NCI-H526 treated with DMSO at 0.1 percent for 48 hours (cell line): Measurements from ENCODE around the gene STX16.

Source experiments
- DNase-seq: peaks from one replicate; lab custom pipeline; 2025; lab: John Stamatoyannopoulos, UW

Gene STX16

GRCh38 chr20:58650776-58651558 lies at the start of gene STX16:
STX16 (plus strand) TSS chr20:58651283; CDS start chr20:58652007, 724 bp downstream.
- DNase-seq = peak; percentile 92

- DNase-seq = no peak
These were observed 49.0 kb upstream of the STX16 start for GRCh38 chr20:58602124-58602523.

GRCh38 chr20:58603721-58604120 lies 47.4 kb upstream of the STX16 start:
- no peak for DNase-seq

GRCh38 chr20:58604128-58604881 lies 46.8 kb upstream of the STX16 start:
- no peak for DNase-seq

DNA sequence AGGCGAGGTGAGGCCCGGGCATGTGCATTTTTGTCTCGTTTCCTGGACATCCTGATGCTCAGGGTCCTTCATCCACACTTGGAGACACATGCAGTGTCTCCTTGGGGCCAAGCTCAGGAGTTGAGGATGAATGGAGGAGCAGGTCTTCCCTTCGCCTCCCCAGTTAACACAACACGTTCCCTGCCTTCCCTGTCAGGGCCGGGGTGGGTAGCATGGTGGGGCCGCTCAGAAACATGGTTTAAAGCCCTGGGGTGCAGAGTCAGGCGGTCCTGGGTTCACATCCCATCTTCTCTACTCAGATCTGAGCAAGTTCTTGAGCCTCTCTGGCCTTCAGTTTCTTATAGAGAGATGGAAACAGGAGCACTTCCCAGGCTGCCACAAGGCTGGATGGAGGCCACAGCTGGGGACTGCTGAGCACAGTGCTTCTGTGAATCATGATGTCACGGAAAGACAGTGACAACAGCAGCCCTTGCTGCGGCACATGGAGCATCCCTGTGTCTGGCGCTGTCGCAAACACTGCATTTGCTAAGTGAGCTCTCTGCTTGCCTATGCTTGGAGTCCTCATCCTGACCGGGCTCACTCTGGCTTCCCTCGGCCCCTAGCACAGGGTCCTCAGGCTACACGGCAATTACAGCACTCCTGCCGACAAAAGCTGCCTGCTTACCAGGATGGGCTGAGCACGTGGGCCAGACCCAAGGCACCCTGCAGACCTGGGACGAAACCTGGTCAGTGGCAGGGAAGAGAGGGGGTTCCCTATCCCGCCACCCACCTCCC lies 45.6 kb upstream of the STX16 start:
- DNase-seq = no peak

DNA sequence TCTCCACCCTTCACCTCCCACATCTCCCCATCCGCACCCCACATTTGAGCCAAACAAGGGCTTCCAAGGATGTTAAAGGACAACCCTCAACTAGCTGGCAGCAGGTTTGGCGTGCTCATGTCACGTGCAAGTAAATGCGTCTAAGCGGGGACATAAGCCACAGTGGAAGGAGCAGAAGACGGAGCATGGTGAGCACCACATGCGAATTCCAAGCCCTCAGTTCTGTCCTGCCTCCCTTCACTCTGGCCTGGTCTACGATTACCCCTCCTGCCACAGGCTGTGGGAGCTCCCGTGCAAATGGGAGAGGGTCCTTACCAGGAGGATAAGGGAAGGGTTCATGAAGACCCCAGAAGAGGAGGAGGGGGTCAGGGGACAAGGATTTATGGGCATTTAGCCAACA lies 44.9 kb upstream of the STX16 start:
- no peak for DNase-seq

DNA sequence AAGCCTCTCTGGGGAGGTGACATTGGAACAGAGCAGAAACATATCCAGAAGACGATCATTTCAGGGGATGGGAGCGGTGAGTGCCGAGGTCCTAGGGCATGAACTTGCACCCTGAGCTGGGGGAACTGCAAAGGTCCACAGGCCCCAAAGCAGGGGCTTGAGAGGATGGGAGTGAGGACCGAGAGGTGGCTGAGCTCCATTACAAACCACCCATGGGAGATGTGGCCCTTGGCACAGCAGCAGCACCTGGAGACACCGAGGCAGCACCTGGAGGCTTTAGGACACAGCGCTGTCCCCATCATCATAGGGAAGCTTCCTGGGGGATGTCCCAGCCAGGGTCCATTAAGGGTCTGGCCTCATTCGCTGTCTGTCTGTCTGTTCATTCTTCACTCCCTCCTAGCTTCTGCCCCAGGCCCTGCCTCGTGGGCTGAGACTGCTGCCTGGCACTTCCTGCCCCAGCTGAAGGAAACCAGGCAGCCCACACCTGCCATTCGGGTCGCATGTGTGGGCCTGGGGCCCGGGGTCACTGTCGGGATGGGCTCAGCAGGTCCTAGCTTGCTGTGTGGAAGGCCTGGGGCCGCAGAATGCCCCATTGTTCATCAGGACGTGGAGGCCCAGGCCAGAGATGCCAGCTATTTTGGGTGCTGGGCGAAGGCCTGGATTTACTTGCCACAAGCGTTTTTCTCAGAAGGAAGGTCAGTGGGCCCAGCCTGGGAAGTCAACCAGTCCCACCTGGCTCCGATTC lies 42.8 kb upstream of the STX16 start:
- no peak for DNase-seq

- no peak for DNase-seq
These were observed 42.1 kb upstream of the STX16 start for GRCh38 chr20:58609026-58609425.

DNA sequence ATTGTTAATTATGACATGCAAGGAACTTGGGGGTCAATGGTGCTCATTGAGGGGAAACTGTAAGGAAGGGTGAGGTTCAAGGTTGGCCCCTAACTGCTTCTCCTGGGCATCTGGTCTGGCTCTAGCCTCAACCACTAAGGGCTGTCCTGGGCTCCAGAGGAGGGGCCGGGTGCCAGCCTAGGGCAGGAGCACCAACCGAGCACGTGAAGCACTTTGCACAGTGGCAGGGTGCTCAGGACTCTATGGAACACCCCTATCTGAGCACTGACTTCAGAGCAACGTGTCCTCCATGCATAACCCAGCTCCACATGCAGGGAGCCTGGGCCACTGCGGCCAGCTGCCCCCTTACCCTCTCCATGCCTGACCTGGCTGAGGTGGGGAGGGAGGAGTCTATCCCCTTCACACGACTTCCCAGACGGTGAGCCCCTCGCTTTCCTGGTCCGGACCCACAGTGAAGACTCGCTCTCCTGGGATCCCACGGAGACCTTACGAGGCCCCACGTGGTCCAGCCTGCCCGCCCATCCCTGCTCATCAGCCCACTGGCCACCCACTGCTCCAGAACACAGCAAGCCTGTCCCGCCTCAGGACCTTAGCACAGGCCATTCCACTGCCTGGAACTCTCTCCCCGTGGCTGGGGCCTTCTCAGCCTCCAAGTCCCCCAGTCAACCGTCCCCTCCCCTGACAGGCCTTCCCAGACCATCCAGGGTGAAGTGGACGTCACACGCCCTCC lies 40.8 kb upstream of the STX16 start:
- DNase-seq = no peak

GRCh38 chr20:58610811-58611210 lies 40.3 kb upstream of the STX16 start:
- no peak for DNase-seq

- no peak for DNase-seq
These were observed 39.6 kb upstream of the STX16 start for GRCh38 chr20:58611236-58612030.

- DNase-seq = no peak
These were observed 38.9 kb upstream of the STX16 start for GRCh38 chr20:58612121-58612691.

GRCh38 chr20:58613061-58613854 lies 37.8 kb upstream of the STX16 start:
- no peak for DNase-seq

- no peak for DNase-seq
These were observed 36.7 kb upstream of the STX16 start for GRCh38 chr20:58614366-58614765.

GRCh38 chr20:58614984-58615760 lies 35.9 kb upstream of the STX16 start:
- DNase-seq = no peak

- DNase-seq = no peak
These were observed 34.7 kb upstream of the STX16 start for GRCh38 chr20:58616411-58616810.

- no peak for DNase-seq
These were observed 33.9 kb upstream of the STX16 start for GRCh38 chr20:58617158-58617557.

DNA sequence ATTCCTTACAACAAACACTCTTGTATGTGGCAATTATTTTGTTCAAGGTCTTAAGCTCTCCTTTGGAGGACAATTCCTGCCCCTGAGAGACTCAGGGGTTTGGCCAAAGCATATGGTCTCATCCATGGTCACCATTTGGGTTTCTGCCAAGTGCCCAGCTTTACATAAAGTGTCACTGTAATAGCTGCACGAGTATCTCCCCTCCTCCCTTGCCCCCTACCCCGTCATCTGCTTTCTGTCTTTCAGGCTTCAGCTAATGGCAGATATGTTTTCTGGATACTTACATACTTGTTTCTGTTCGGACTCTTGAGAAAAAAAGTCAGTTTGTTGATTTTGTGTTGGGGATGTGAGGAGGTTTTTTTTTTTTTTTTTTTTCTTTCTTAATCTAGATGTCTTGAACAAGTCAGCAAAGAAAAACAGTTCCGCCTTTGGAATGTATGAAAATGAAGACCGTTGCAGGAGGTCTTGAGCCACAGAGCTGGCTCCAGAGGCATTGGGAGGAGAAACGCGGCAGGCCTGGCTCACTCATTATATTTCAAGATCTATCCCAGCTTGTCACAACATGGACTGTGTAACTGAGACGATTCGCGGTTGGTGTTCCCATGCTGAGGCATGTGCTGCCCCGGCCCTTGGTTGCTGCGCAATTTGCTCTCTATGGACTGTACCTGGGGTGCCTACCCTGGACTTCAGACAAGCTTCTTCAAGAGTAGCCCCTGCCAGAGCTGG lies 32.6 kb upstream of the STX16 start:
- no peak for DNase-seq
